Common myeloid progenitor, CD34-positive (primary cell): Measurements from ENCODE around the gene NR2E1.
A peak's percentile ranks its signal among the peaks of the same experiment; 100 is the strongest.

Experiments used
- CTCF ChIA-PET: fragments of 350-600 bp; sonication (Branson Sonifier 250); formaldehyde crosslinking; loops from one replicate; lab custom pipeline; 2021; ENCODE audit warnings: antibody characterized with exemption; lab: Charles Lee
- POLR2A ChIA-PET: fragments of 350-600 bp; sonication (Branson Sonifier 250); formaldehyde crosslinking; loops from one replicate; lab custom pipeline; 2021; ENCODE audit warnings: antibody characterized with exemption; lab: Charles Lee
- DNase-seq, 3 donors: peaks; one replicate each; pipeline versions ENCODE4 v3.0.0 to v3.0.0-alpha.2; 2013
- H3K27ac ChIP-seq, 2 experiments: 1 replicate in 1 of 2; 2 replicates in 1 of 2; pipeline ENCODE4 v1.7.0; 2013; ENCODE audit warnings: inconsistent platforms in 2 of 2, low read length in 2 of 2, mild to moderate bottlenecking in 2 of 2, low read depth in 1 of 2, moderate library complexity in 1 of 2; ENCODE audit not compliant: severe bottlenecking in 2 of 2, insufficient read depth in 1 of 2, poor library complexity in 1 of 2
- H3K27me3 ChIP-seq, 5 experiments: replicated peaks in 2 of 5; 1 replicate in 3 of 5; 2 replicates in 2 of 5; pipeline versions ENCODE4 v1.6.1 to v1.7.0; 2013; ENCODE audit warnings: low read length in 4 of 5, mild to moderate bottlenecking in 2 of 5, moderate library complexity in 2 of 5, inconsistent platforms in 1 of 5; ENCODE audit not compliant: insufficient read depth in 5 of 5, control insufficient read depth in 4 of 5
- H3K36me3 ChIP-seq, 4 experiments: 1 replicate in 2 of 4; 2 replicates in 2 of 4; pipeline versions ENCODE4 v1.6.1 to v1.7.0; 2013; ENCODE audit warnings: low read length in 3 of 4, control low read depth in 1 of 4, mild to moderate bottlenecking in 1 of 4; ENCODE audit not compliant: control insufficient read depth in 4 of 4, insufficient read depth in 4 of 4
- H3K4me1 ChIP-seq, 4 experiments: 1 replicate in 3 of 4; 2 replicates in 1 of 4; pipeline versions ENCODE4 v1.6.1 to v1.7.1; 2013; ENCODE audit warnings: low read length in 3 of 4, mild to moderate bottlenecking in 3 of 4, control low read depth in 1 of 4, inconsistent platforms in 1 of 4, moderate library complexity in 1 of 4; ENCODE audit not compliant: control insufficient read depth in 4 of 4, insufficient read depth in 4 of 4; ENCODE audit errors: control extremely low read depth in 1 of 4
- H3K4me3 ChIP-seq, 7 experiments: 1 replicate in 4 of 7; 2 replicates in 3 of 7; pipeline versions ENCODE4 v1.5.1 to v1.7.0; 2013; ENCODE audit warnings: mild to moderate bottlenecking in 7 of 7, low read length in 6 of 7, moderate library complexity in 6 of 7, inconsistent platforms in 2 of 7, low read depth in 2 of 7, control low read depth in 1 of 7; ENCODE audit not compliant: insufficient read depth in 4 of 7, control insufficient read depth in 1 of 7; ENCODE audit errors: extremely low read depth in 1 of 7
- H3K9me3 ChIP-seq, 5 experiments: 1 replicate in 4 of 5; 2 replicates in 1 of 5; pipeline versions ENCODE4 v1.6.1 to v1.7.1; 2013; ENCODE audit warnings: low read length in 4 of 5, mild to moderate bottlenecking in 2 of 5, inconsistent platforms in 1 of 5, low read depth in 1 of 5, moderate library complexity in 1 of 5; ENCODE audit not compliant: control insufficient read depth in 4 of 5, insufficient read depth in 2 of 5; ENCODE audit errors: control extremely low read depth in 1 of 5
- WGBS: methylation state at CpG from one replicate; pipeline ENCODE4 v1.1.5; 2013; ENCODE audit not compliant: insufficient coverage; 5-methylcytosine and 5-hydroxymethylcytosine counted together

The NR2E1 gene

GRCh38 chr6:108161724-108162282, 4.0 kb upstream of the NR2E1 start:
- no peak for DNase-seq
- POLR2A ChIA-PET = no interaction called here

DNA sequence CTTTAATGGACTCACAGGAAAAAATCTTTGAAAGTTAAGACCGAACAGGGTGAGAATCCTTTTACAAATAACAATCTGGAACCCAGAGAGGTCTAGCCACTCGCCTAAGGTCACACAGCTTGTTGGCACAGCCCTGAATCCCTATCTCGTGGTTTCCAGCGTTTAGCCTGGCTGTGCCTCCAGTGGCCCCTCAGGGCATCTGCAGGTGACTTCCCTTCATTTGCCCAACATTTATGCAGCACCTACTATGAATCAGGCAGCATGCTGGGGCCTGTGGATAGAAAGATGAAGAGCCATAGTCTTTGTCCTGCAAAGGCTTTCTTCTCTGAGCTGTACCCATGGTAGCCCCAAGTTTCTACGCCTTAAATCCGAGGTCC, 2.6 kb upstream of the NR2E1 start:
- Histone ChIP-seq H3K9me3 (peaks cover 0 to 4% (median 0%) of the 10 kb centered on the region in 5 experiments), H3K27me3 (peaks cover 42 to 100% (median 79%) of the 10 kb centered on the region in 5 experiments), H3K27ac (no peak overlapping the region), H3K4me1 (peaks cover 0 to 35% (median 28%) of the 10 kb centered on the region in 4 experiments), H3K4me3 (no peak overlapping the region), H3K36me3 (no peaks in the 10 kb centered on the region)
- DNase-seq = peak in 1 of 3 donors; percentile 50
- WGBS = 0% methylated on average over 6 of the region's 6 CpGs
- POLR2A ChIA-PET = interaction anchor here (0.6 to 0.8 kb wide), 2 partner anchors 53 to 371 kb away, joined by 3 read pairs; no protein-coding TSS in a partner anchor
- CTCF ChIA-PET = interaction anchor here (1.1 kb wide), 1 partner anchor 50 kb away, joined by 3 read pairs; no protein-coding TSS in a partner anchor

More at GRCh38 chr6:108161724-108162282, 4.0 kb upstream of the NR2E1 start:
- CTCF ChIA-PET = interaction anchor here (0.7 to 1.2 kb wide), 4 partner anchors 10 to 26 kb away, joined by 3 read pairs; no protein-coding TSS in a partner anchor
- Histone ChIP-seq H3K36me3 (no peaks in the 10 kb centered on the region), H3K27me3 (peaks cover 51 to 99% (median 73%) of the 10 kb centered on the region in 5 experiments), H3K9me3 (peaks cover 0 to 7% (median 0%) of the 10 kb centered on the region in 5 experiments), H3K4me1 (peaks cover 0 to 33% (median 25%) of the 10 kb centered on the region in 4 experiments), H3K27ac (no peak overlapping the region), H3K4me3 (no peak overlapping the region)
- WGBS = 0% methylated on average over 1 of the region's 3 CpGs

- DNase-seq = peak in 2 of 3 donors; percentile 69 to 75
- ChIA-PET CTCF (interaction anchor here (2.7 kb wide), 1 partner anchor 50 kb away, joined by 10 read pairs; no protein-coding TSS in a partner anchor), POLR2A (interaction anchor here (0.6 to 0.8 kb wide), 2 partner anchors 54 to 371 kb away, joined by 3 read pairs; no protein-coding TSS in a partner anchor)
- Histone ChIP-seq H3K27ac (no peak overlapping the region), H3K9me3 (peaks cover 0 to 4% (median 0%) of the 10 kb centered on the region in 5 experiments), H3K4me1 (peaks cover 0 to 41% (median 34%) of the 10 kb centered on the region in 4 experiments), H3K4me3 (no peak overlapping the region), H3K36me3 (no peaks in the 10 kb centered on the region), H3K27me3 (peaks cover 36 to 100% (median 77%) of the 10 kb centered on the region in 5 experiments)
- WGBS = 6% methylated on average over 32 of the region's 41 CpGs
These were observed 1.9 kb upstream of the NR2E1 start for GRCh38 chr6:108163644-108164542.

- Histone ChIP-seq H3K27me3 (peaks cover 30 to 100% (median 79%) of the 10 kb centered on the region in 5 experiments), H3K9me3 (peaks cover 0 to 4% (median 0%) of the 10 kb centered on the region in 5 experiments), H3K27ac (no peak overlapping the region), H3K4me3 (no peak overlapping the region), H3K36me3 (no peaks in the 10 kb centered on the region), H3K4me1 (peaks cover 0 to 47% (median 40%) of the 10 kb centered on the region in 4 experiments)
- ChIA-PET POLR2A (no interaction called here), CTCF (interaction anchor here (2.7 kb wide), 1 partner anchor 51 kb away, joined by 10 read pairs; no protein-coding TSS in a partner anchor)
- 0% methylated on average over 15 of the region's 17 CpGs for WGBS
- no peak for DNase-seq
These were observed 1.3 kb upstream of the NR2E1 start for GRCh38 chr6:108164543-108164814.

DNA sequence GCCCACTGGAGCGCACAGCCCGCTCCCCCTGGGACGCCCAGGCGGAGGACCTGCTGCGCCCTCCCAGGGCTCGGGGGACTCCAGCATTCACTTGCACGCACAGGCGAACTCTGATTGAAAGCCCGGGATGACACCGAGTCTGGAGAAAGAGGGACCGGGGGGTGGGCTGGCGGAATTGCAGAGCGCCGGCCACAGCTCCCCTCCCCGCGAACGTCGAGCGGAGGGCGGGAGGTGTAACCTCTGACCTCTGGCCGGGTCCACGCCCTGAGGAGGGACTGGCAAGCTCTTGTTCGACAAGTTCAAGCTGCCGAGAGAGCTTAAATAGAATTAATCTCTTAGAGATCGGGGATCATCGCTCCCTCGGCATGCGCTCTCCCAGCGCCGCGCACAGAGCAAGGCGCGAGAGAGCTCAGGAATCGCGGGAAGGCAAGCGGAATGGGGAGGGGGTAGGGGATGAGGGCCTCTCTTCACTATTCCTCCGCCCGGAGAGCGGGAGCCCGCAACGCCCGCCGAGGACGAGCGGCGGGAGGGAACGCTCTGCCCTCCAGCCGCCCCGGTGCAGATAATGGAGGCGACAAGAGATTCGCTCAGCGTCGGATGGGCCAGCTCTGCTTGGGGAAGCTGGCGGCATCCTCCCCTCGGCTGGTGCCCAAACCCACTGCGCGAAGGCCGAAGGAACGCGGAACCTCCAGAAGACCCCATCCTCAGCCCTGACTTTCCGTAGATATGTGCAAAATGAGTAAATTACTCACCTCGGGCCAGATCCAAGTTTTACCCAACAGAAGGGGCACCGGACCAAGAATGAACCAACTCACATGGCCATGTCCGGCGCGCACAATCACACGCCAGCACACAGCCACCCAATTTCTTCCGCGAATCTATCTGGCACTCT, 761 bp upstream of the NR2E1 start:
- H3K36me3 ChIP-seq = no peaks in the 10 kb centered on the region
- H3K4me1 ChIP-seq = peaks cover 0 to 49% (median 41%) of the 10 kb centered on the region in 4 experiments
- H3K9me3 ChIP-seq = peaks cover 0 to 4% (median 0%) of the 10 kb centered on the region in 5 experiments
- no peak overlapping the region for H3K27ac ChIP-seq
- ChIA-PET CTCF (interaction anchor here (0.5 to 2.7 kb wide), 4 partner anchors 41 to 332 kb away, joined by 3 to 10 read pairs (median 3); no protein-coding TSS in a partner anchor), POLR2A (no interaction called here)
- peaks cover 25 to 100% (median 78%) of the 10 kb centered on the region in 5 experiments for H3K27me3 ChIP-seq
- DNase-seq = no peak
- H3K4me3 ChIP-seq = peak overlapping the region in 3 of 7 experiments; percentile 7 to 51 (median 11)
- 5% methylated on average over 54 of the region's 69 CpGs for WGBS
